ENCODE results near the gene LARP4B. TPM values are rescaled to one million over a fixed set of nuclear protein-coding genes. Genes with fewer than 3 reads are reported as not detected.

Gene LARP4B
- total and polyA plus RNA-seq, 2 donors (not counting 3 experiments of a cell fraction or from before 2014, with no cell fraction given): 27.4 to 101 TPM

DNA sequence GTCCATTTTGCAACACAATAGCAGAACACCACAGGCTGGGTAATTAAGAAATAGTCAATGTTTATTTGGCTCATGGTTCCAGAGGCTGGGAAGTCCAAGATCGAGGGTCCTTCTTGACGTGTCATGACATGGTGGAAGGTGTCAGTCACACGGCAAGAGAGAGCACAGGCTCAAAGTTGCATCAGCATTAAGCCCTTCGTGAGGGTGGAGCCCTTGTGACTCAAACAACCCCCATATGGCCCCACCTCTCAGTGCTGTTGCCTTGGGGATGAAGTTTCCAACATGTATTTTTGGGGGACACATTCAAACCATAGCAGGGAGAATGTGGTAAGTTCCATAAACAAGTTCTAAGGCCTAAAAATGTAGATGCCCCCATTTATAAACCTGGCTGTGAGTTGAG is 32.1 kb upstream of the LARP4B start:
- DNase-seq (ENCODE audit: low read depth, low spot score) (no peak), FAIRE-seq (no peak)
- no peak overlapping the region for H3K27ac ChIP-seq (ENCODE audit: insufficient read depth, low read depth, low read length)
- dilution Hi-C loops (cut with MboI; ENCODE audit: extremely low pct_ligation_motif_present, low sequenced_read_pairs): no loop called here
- no peak overlapping the region for H3K9ac ChIP-seq (replicated peaks; ENCODE audit: extremely low read depth, insufficient read depth, low read length)
- H3K79me2 ChIP-seq (ENCODE audit: control insufficient read depth, insufficient read depth, low read length): no peaks in the 10 kb centered on the region
- no peak overlapping the region for H2AFZ ChIP-seq (ENCODE audit: low read depth, low read length)
- no peak overlapping the region for H3K4me2 ChIP-seq (ENCODE audit: insufficient read depth, low read length)
- TF ChIP-seq MYC (IDR thresholded peaks at IDR 0.05; ENCODE audit: low read depth, low read length): no peak
- TF ChIP-seq POLR2A (IDR thresholded peaks at IDR 0.05; ENCODE audit: low read depth, low read length): no peak
- no peak for TF ChIP-seq JUN (IDR thresholded peaks at IDR 0.05; ENCODE audit: borderline replicate concordance, insufficient read depth, insufficient read length, low read depth)
- no peak for TF ChIP-seq EZH2 (IDR thresholded peaks at IDR 0.05; ENCODE audit: borderline replicate concordance, low read depth, low read length, severe bottlenecking)
- TF ChIP-seq POLR2AphosphoS5 (IDR thresholded peaks at IDR 0.05; ENCODE audit: insufficient read depth, low read depth, low read length): no peak
- TF ChIP-seq GATA2 (IDR thresholded peaks at IDR 0.05; ENCODE audit: insufficient read depth, insufficient read length, low read depth, low read length): no peak
- TF ChIP-seq, protein P1, sequence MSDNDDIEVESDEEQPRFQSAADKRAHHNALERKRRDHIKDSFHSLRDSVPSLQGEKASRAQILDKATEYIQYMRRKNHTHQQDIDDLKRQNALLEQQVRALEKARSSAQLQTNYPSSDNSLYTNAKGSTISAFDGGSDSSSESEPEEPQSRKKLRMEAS (IDR thresholded peaks at IDR 0.05; ENCODE audit: insufficient read depth, insufficient read length): no peak
- H3K4me1 ChIP-seq (ENCODE audit: control insufficient read depth, extremely low read depth, insufficient read depth, low read length): no peaks in the 10 kb centered on the region
- H3K9me1 ChIP-seq (replicated peaks; ENCODE audit: control insufficient read depth, extremely low read depth, insufficient read depth, low read length): no peaks in the 10 kb centered on the region
- H3K36me3 ChIP-seq (ENCODE audit: control insufficient read depth in 2 of 2, extremely low read depth in 1 of 2, insufficient read depth in 2 of 2, low read length in 2 of 2): no peaks in the 10 kb centered on the region
- intact Hi-C loops (cut with micrococcal nuclease): no loop called here
- no peaks in the 10 kb centered on the region for H3K9me3 ChIP-seq (replicated peaks; ENCODE audit: control insufficient read depth, insufficient read depth, low read length)
- no peaks in the 10 kb centered on the region for H4K20me1 ChIP-seq (replicated peaks; ENCODE audit: control insufficient read depth, extremely low read depth, insufficient read depth, low read length)
- peaks cover 6 to 14% of the 10 kb centered on the region in 2 experiments for H3K27me3 ChIP-seq (ENCODE audit: control insufficient read depth in 2 of 2, insufficient read depth in 2 of 2, low read length in 2 of 2)
- ChIA-PET POLR2A (no interaction called here), CTCF (no interaction called here)
- no TSS peak for BruUV-seq (replicated peaks)
- H3K4me3 ChIP-seq (replicated peaks in 1 of 3; ENCODE audit: insufficient read depth in 1 of 3, low read depth in 1 of 3, low read length in 3 of 3): no peak overlapping the region

DNA sequence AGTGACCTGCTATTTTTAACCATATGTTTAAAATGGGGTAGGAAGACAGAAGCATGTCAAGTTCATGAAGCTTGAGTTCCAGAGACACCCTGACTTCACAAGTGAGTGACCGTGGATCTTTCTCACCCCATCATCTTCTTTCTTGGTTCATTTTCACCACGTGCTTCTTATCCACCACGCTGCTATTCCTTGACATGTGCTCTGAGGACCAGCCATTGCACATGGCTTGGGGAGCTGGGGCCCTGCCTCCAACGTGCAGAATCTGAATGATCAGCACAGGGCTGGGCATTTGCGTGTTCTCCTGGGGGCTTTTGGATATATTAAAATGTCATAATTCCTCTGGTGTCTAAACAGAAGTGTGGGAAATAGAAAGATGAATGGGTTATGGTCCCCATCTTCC is 31.7 kb upstream of the LARP4B start:
- H3K36me3 ChIP-seq (ENCODE audit: control insufficient read depth in 2 of 2, extremely low read depth in 1 of 2, insufficient read depth in 2 of 2, low read length in 2 of 2): no peaks in the 10 kb centered on the region
- POLR2A ChIA-PET: no interaction called here
- dilution Hi-C loops (cut with MboI; ENCODE audit: extremely low pct_ligation_motif_present, low sequenced_read_pairs): no loop called here
- no peaks in the 10 kb centered on the region for H4K20me1 ChIP-seq (replicated peaks; ENCODE audit: control insufficient read depth, extremely low read depth, insufficient read depth, low read length)
- no peak for FAIRE-seq
- no peak for DNase-seq (ENCODE audit: low read depth, low spot score)
- no peak overlapping the region for H3K4me2 ChIP-seq (ENCODE audit: insufficient read depth, low read length)
- no peak overlapping the region for H3K9ac ChIP-seq (replicated peaks; ENCODE audit: extremely low read depth, insufficient read depth, low read length)
- peaks cover 6 to 9% of the 10 kb centered on the region in 2 experiments for H3K27me3 ChIP-seq (ENCODE audit: control insufficient read depth in 2 of 2, insufficient read depth in 2 of 2, low read length in 2 of 2)
- no peak overlapping the region for H3K4me3 ChIP-seq (replicated peaks in 1 of 3; ENCODE audit: insufficient read depth in 1 of 3, low read depth in 1 of 3, low read length in 3 of 3)
- intact Hi-C loops (cut with micrococcal nuclease): no loop called here
- no peaks in the 10 kb centered on the region for H3K9me1 ChIP-seq (replicated peaks; ENCODE audit: control insufficient read depth, extremely low read depth, insufficient read depth, low read length)
- H2AFZ ChIP-seq (ENCODE audit: low read depth, low read length): no peak overlapping the region
- CTCF ChIA-PET: no interaction called here
- BruUV-seq (replicated peaks): no TSS peak
- TF ChIP-seq, protein P2, sequence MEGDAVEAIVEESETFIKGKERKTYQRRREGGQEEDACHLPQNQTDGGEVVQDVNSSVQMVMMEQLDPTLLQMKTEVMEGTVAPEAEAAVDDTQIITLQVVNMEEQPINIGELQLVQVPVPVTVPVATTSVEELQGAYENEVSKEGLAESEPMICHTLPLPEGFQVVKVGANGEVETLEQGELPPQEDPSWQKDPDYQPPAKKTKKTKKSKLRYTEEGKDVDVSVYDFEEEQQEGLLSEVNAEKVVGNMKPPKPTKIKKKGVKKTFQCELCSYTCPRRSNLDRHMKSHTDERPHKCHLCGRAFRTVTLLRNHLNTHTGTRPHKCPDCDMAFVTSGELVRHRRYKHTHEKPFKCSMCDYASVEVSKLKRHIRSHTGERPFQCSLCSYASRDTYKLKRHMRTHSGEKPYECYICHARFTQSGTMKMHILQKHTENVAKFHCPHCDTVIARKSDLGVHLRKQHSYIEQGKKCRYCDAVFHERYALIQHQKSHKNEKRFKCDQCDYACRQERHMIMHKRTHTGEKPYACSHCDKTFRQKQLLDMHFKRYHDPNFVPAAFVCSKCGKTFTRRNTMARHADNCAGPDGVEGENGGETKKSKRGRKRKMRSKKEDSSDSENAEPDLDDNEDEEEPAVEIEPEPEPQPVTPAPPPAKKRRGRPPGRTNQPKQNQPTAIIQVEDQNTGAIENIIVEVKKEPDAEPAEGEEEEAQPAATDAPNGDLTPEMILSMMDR (IDR thresholded peaks at IDR 0.05; ENCODE audit: extremely low read depth in 1 of 2, insufficient read depth in 1 of 2, low read depth in 1 of 2, low read length in 2 of 2): no peak
- TF ChIP-seq EZH2 (IDR thresholded peaks at IDR 0.05; ENCODE audit: borderline replicate concordance, low read depth, low read length, severe bottlenecking): no peak
- TF ChIP-seq, protein P1 (IDR thresholded peaks at IDR 0.05; ENCODE audit: insufficient read depth, insufficient read length): no peak
- no peak for TF ChIP-seq POLR2A (IDR thresholded peaks at IDR 0.05; ENCODE audit: low read depth, low read length)
- TF ChIP-seq MYC (IDR thresholded peaks at IDR 0.05; ENCODE audit: low read depth, low read length): no peak
- no peak for TF ChIP-seq FOS (IDR thresholded peaks at IDR 0.05; ENCODE audit: borderline replicate concordance, insufficient read depth, low read length)
- TF ChIP-seq GATA2 (IDR thresholded peaks at IDR 0.05; ENCODE audit: insufficient read depth, insufficient read length, low read depth, low read length): no peak
- TF ChIP-seq JUN (IDR thresholded peaks at IDR 0.05; ENCODE audit: borderline replicate concordance, insufficient read depth, insufficient read length, low read depth): no peak
- TF ChIP-seq POLR2AphosphoS5 (IDR thresholded peaks at IDR 0.05; ENCODE audit: insufficient read depth, low read depth, low read length): no peak
- H3K27ac ChIP-seq (ENCODE audit: insufficient read depth, low read depth, low read length): no peak overlapping the region
- no peaks in the 10 kb centered on the region for H3K79me2 ChIP-seq (ENCODE audit: control insufficient read depth, insufficient read depth, low read length)
- no peaks in the 10 kb centered on the region for H3K9me3 ChIP-seq (replicated peaks; ENCODE audit: control insufficient read depth, insufficient read depth, low read length)
- no peaks in the 10 kb centered on the region for H3K4me1 ChIP-seq (ENCODE audit: control insufficient read depth, extremely low read depth, insufficient read depth, low read length)

All from endothelial cell of umbilical vein (primary cell).